HepG2 (cell line): ENCODE measurements around the gene ZBTB4. TPM values are rescaled to one million over a fixed set of nuclear protein-coding genes. Genes with fewer than 3 reads are reported as not detected.
A peak's percentile ranks its signal among the peaks of the same experiment; 100 is the strongest.

Experiments
- ASH2L ChIP-seq: fragments of 300-600, 200-600 bp; sonication (generic); IDR thresholded peaks from 2 replicates; pipeline ENCODE4 v1.7.0; 2017; ENCODE audit warnings: low read depth, mild to moderate bottlenecking, moderate library complexity, mixed read lengths, low read length; ENCODE audit not compliant: insufficient read length
- CHD4 ChIP-seq: fragments of 200-600 bp; sonication (generic); IDR thresholded peaks from 2 replicates; pipeline ENCODE4 v1.7.0; 2017; ENCODE audit warnings: mild to moderate bottlenecking, low read length, borderline replicate concordance
- FOXJ3 ChIP-seq: sonication (generic); formaldehyde crosslinking; IDR thresholded peaks from 2 replicates; pipeline ENCODE4 v1.4.0; 2020; ENCODE audit warnings: missing genetic modification reagents, mild to moderate bottlenecking, borderline replicate concordance
- GLI4 ChIP-seq: sonication (generic); formaldehyde crosslinking; IDR thresholded peaks from 2 replicates; pipeline ENCODE4 v1.5.1; 2020; ENCODE audit warnings: missing genetic modification reagents, mild to moderate bottlenecking, moderate library complexity, borderline replicate concordance
- KMT2A ChIP-seq: sonication (generic); formaldehyde crosslinking; IDR thresholded peaks from 2 replicates; pipeline ENCODE4 v1.4.0; 2020; ENCODE audit warnings: missing genetic modification reagents
- MAF1 ChIP-seq: sonication (generic); formaldehyde crosslinking; IDR thresholded peaks from 2 replicates; pipeline ENCODE4 v1.5.0; 2020; ENCODE audit warnings: missing genetic modification reagents, borderline replicate concordance
- PAX8 ChIP-seq: sonication (generic); formaldehyde crosslinking; IDR thresholded peaks from 2 replicates; pipeline ENCODE4 v1.8.0; 2022; ENCODE audit warnings: mild to moderate bottlenecking, missing genetic modification reagents, borderline replicate concordance
- ZNF501 ChIP-seq: sonication (generic); formaldehyde crosslinking; IDR thresholded peaks from 2 replicates; pipeline ENCODE4 v1.5.1; 2020; ENCODE audit warnings: mild to moderate bottlenecking, moderate library complexity, missing genetic modification reagents
- polyA plus RNA-seq, 8 experiments: library from polyadenylated mRNA; depleted of rRNA in 3 of 8; stranded (reverse) in 7 of 8; unstranded in 1 of 8; fragments of >200 nt; fragmentation: Illumina TruSeq in 4 of 8; extraction: Trizol in 4 of 8; gene quantifications; 2 replicates each; pipeline versions ENCODE4 v1.2.1 to v1.2.3, GENCODE V29; 2011 to 2016; ENCODE audit warnings: low read depth in 4 of 8, missing spikeins in 1 of 8, mixed read lengths in 1 of 8; ENCODE audit not compliant: insufficient read depth in 1 of 8
- total RNA-seq, 5 experiments: library from RNA; depleted of rRNA; stranded (reverse); fragments of >200 nt; fragmentation: Illumina TruSeq; extraction: Trizol; gene quantifications; 2 replicates each; pipeline ENCODE4 v1.2.3, GENCODE V29; 2016; ENCODE audit warnings: low read depth in 1 of 5
- TF ChIP-seq, protein P1 (sequence below): IDR thresholded peaks from 2 replicates; pipeline ENCODE4 v1.6.1; 2016; ENCODE audit warnings: missing compliant biosample characterization, missing genetic modification reagents, borderline replicate concordance
- TF ChIP-seq, protein P2 (sequence below): sonication (generic); formaldehyde crosslinking; IDR thresholded peaks from 2 replicates; pipeline ENCODE4 v1.9.0; 2021; ENCODE audit warnings: missing genetic modification reagents, mild to moderate bottlenecking, borderline replicate concordance
- TF ChIP-seq, protein P3 (sequence below), 2 experiments: sonication (generic) in 1 of 2; formaldehyde crosslinking in 1 of 2; IDR thresholded peaks; 2 replicates each; pipeline versions ENCODE4 v1.6.1 to v1.9.0; 2014 to 2022; ENCODE audit warnings: antibody characterized with exemption in 1 of 2, borderline replicate concordance in 1 of 2, inconsistent platforms in 1 of 2, low read depth in 1 of 2, missing genetic modification reagents in 1 of 2
- TF ChIP-seq, protein P4 (sequence below): fragments of 450-650 bp; IDR thresholded peaks from 2 replicates; pipeline ENCODE4 v1.6.1; 2016
- TF ChIP-seq, protein P5 (sequence below): sonication (generic); formaldehyde crosslinking; IDR thresholded peaks from 2 replicates; pipeline ENCODE4 v1.5.0; 2020; ENCODE audit warnings: missing genetic modification reagents

The ZBTB4 gene
- total and polyA plus RNA-seq, 2 of the 13 experiments (the other 11 are each of a cell fraction or from before 2014, with no cell fraction given) = 4.3 to 7.4 TPM

DNA sequence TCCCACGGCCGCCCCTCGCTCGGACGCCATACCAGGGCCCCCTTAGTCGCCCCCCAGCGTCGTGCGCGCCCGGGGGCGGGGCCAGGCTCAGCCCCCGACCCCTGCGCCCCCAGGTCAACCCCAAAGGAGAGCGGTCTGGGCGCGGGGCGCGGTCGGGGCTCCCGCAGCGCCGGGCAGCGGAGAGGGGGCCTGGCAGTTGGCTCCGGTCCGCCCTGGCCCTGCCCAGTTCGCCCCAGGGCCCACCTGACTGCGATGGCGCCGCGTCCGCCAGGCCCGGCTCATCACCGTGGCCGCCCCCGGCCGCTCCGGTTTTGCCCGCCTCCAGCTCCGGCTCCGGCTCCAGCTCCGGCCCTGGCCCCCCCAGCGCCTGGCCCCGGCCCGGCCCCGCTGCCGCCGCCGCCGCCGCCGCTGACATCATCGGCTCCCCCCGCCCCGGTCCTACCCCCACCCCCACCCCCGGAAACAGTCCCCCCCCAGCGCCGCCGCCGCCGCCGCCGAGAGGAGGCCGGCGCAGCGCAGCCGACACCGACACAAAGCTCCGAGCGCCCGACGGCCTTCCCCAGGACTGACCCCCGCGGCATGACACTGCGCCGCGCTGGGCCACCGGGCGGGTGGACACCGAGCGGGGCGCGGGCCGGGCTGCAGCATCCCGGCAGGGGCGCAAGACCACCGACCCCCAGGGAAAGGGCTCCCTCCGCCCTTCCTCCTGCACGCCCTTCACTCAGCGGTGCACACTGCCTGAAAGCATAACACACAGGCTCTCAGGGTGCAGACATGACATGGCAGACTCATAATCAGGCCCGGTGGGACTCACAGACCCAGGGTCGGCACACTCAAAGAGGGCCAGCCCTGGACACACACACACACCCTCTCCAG is at the start of gene ZBTB4 (continued):
- TF ChIP-seq, protein P1, sequence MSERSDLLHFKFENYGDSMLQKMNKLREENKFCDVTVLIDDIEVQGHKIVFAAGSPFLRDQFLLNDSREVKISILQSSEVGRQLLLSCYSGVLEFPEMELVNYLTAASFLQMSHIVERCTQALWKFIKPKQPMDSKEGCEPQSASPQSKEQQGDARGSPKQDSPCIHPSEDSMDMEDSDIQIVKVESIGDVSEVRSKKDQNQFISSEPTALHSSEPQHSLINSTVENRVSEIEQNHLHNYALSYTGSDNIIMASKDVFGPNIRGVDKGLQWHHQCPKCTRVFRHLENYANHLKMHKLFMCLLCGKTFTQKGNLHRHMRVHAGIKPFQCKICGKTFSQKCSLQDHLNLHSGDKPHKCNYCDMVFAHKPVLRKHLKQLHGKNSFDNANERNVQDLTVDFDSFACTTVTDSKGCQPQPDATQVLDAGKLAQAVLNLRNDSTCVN (CRISPR knock-in tag) = no peak
- TF ChIP-seq, protein P2, sequence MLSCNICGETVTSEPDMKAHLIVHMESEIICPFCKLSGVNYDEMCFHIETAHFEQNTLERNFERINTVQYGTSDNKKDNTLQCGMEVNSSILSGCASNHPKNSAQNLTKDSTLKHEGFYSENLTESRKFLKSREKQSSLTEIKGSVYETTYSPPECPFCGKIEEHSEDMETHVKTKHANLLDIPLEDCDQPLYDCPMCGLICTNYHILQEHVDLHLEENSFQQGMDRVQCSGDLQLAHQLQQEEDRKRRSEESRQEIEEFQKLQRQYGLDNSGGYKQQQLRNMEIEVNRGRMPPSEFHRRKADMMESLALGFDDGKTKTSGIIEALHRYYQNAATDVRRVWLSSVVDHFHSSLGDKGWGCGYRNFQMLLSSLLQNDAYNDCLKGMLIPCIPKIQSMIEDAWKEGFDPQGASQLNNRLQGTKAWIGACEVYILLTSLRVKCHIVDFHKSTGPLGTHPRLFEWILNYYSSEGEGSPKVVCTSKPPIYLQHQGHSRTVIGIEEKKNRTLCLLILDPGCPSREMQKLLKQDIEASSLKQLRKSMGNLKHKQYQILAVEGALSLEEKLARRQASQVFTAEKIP (CRISPR knock-in tag) = no peak
- TF ChIP-seq, protein P3, sequence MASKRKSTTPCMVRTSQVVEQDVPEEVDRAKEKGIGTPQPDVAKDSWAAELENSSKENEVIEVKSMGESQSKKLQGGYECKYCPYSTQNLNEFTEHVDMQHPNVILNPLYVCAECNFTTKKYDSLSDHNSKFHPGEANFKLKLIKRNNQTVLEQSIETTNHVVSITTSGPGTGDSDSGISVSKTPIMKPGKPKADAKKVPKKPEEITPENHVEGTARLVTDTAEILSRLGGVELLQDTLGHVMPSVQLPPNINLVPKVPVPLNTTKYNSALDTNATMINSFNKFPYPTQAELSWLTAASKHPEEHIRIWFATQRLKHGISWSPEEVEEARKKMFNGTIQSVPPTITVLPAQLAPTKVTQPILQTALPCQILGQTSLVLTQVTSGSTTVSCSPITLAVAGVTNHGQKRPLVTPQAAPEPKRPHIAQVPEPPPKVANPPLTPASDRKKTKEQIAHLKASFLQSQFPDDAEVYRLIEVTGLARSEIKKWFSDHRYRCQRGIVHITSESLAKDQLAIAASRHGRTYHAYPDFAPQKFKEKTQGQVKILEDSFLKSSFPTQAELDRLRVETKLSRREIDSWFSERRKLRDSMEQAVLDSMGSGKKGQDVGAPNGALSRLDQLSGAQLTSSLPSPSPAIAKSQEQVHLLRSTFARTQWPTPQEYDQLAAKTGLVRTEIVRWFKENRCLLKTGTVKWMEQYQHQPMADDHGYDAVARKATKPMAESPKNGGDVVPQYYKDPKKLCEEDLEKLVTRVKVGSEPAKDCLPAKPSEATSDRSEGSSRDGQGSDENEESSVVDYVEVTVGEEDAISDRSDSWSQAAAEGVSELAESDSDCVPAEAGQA (IDR thresholded peaks at IDR 0.05; ENCODE audit: low read depth) = no peak
- TF ChIP-seq, protein P3 (CRISPR knock-in tag; IDR thresholded peaks at IDR 0.05; ENCODE audit: borderline replicate concordance) = no peak
- TF ChIP-seq MAF1 (CRISPR knock-in tag) = no peak
- no peak for TF ChIP-seq FOXJ3 (CRISPR knock-in tag)
- TF ChIP-seq GLI4 (CRISPR knock-in tag) = no peak
- TF ChIP-seq, protein P4, sequence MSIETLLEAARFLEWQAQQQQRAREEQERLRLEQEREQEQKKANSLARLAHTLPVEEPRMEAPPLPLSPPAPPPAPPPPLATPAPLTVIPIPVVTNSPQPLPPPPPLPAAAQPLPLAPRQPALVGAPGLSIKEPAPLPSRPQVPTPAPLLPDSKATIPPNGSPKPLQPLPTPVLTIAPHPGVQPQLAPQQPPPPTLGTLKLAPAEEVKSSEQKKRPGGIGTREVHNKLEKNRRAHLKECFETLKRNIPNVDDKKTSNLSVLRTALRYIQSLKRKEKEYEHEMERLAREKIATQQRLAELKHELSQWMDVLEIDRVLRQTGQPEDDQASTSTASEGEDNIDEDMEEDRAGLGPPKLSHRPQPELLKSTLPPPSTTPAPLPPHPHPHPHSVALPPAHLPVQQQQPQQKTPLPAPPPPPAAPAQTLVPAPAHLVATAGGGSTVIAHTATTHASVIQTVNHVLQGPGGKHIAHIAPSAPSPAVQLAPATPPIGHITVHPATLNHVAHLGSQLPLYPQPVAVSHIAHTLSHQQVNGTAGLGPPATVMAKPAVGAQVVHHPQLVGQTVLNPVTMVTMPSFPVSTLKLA = no peak
- TF ChIP-seq KMT2A = no peak
- no peak for TF ChIP-seq CHD4
- TF ChIP-seq, protein P5, sequence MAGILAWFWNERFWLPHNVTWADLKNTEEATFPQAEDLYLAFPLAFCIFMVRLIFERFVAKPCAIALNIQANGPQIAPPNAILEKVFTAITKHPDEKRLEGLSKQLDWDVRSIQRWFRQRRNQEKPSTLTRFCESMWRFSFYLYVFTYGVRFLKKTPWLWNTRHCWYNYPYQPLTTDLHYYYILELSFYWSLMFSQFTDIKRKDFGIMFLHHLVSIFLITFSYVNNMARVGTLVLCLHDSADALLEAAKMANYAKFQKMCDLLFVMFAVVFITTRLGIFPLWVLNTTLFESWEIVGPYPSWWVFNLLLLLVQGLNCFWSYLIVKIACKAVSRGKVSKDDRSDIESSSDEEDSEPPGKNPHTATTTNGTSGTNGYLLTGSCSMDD = no peak
- peak; percentile 33 for TF ChIP-seq ASH2L
- TF ChIP-seq PAX8 (CRISPR knock-in tag) = no peak
- TF ChIP-seq ZNF501 (CRISPR knock-in tag) = 0 out of 2 replicates have a peak, but pooled peaks have one; percentile 26
